HL-60 (cell line): ENCODE measurements around the gene DPH1.

Experiments used
- DNase-seq, 2 experiments: peaks; one replicate each; pipeline ENCODE4 v3.0.0-alpha.2; 2010 to 2020; ENCODE audit warnings: low read depth in 1 of 2, low spot score in 1 of 2
- H3K27ac ChIP-seq: fragments of 250-450 bp; sonication (Bioruptor Pico); replicated peaks from 2 replicates; pipeline ENCODE4 v1.5.1; 2020; ENCODE audit warnings: mild to moderate bottlenecking, moderate library complexity
- H3K27me3 ChIP-seq: fragments of 250-450 bp; sonication (Bioruptor Pico); 2 replicates; pipeline ENCODE4 v1.5.1; 2021; ENCODE audit warnings: mild to moderate bottlenecking, moderate library complexity; ENCODE audit not compliant: insufficient read depth, poor library complexity, severe bottlenecking
- H3K4me3 ChIP-seq: replicated peaks from 2 replicates; pipeline ENCODE4 v1.5.1; 2011; ENCODE audit warnings: mild to moderate bottlenecking, control low read depth, low read length; ENCODE audit not compliant: insufficient read depth
- CTCF ChIP-seq: IDR thresholded peaks from one replicate; pipeline ENCODE4 v1.5.1; 2011; ENCODE audit warnings: low read length, control low read depth, inconsistent platforms; ENCODE audit not compliant: insufficient read depth
- GABPA ChIP-seq: IDR thresholded peaks from 2 replicates; pipeline ENCODE4 v1.6.1; 2012; ENCODE audit warnings: low read depth
- POLR2AphosphoS5 ChIP-seq: IDR thresholded peaks from 2 replicates; pipeline ENCODE4 v1.6.1; 2012; ENCODE audit warnings: low read depth
- REST ChIP-seq: IDR thresholded peaks from 2 replicates; pipeline ENCODE4 v1.6.1; 2012; ENCODE audit warnings: low read depth; ENCODE audit not compliant: insufficient replicate concordance
- SPI1 ChIP-seq: IDR thresholded peaks from 2 replicates; pipeline ENCODE4 v1.6.1; 2012; ENCODE audit warnings: low read depth, mild to moderate bottlenecking, borderline replicate concordance

DPH1 gene

GRCh38 chr17:2028737-2029136, 1.2 kb upstream of the DPH1 start:
- TF ChIP-seq GABPA (no peak), CTCF (no peak)
- no peak for DNase-seq
- Histone ChIP-seq H3K27ac (no peak overlapping the region), H3K27me3 (peaks cover 8% of the 10 kb centered on the region), H3K4me3 (no peak overlapping the region)

- Histone ChIP-seq H3K27me3 (peaks cover 4% of the 10 kb centered on the region), H3K4me3 (peak overlapping the region; percentile 97), H3K27ac (no peak overlapping the region)
- no peak for DNase-seq
- TF ChIP-seq POLR2AphosphoS5 (no peak), GABPA (no peak), CTCF (peak; percentile 25)
Measured at GRCh38 chr17:2030779-2031163, 818 bp downstream of the DPH1 start.

GRCh38 chr17:2033153-2033552, 3.2 kb downstream of the DPH1 start:
- no peak for DNase-seq

GRCh38 chr17:2034157-2034556, 4.2 kb downstream of the DPH1 start:
- Histone ChIP-seq H3K27ac (no peak overlapping the region), H3K27me3 (no peaks in the 10 kb centered on the region), H3K4me3 (no peak overlapping the region)
- DNase-seq, result no peak
- TF ChIP-seq CTCF, result no peak
- no peak for TF ChIP-seq SPI1
- TF ChIP-seq GABPA, result no peak
- TF ChIP-seq POLR2AphosphoS5, result no peak
- no peak for TF ChIP-seq REST

More at GRCh38 chr17:2033153-2033552, 3.2 kb downstream of the DPH1 start:
- TF ChIP-seq SPI1 (no peak), POLR2AphosphoS5 (no peak), CTCF (no peak), GABPA (no peak)
- H3K27me3 ChIP-seq, result no peaks in the 10 kb centered on the region
- no peak overlapping the region for H3K27ac ChIP-seq
- H3K4me3 ChIP-seq, result no peak overlapping the region
